ENCODE data around the gene KIF13A.

The KIF13A gene

DNA sequence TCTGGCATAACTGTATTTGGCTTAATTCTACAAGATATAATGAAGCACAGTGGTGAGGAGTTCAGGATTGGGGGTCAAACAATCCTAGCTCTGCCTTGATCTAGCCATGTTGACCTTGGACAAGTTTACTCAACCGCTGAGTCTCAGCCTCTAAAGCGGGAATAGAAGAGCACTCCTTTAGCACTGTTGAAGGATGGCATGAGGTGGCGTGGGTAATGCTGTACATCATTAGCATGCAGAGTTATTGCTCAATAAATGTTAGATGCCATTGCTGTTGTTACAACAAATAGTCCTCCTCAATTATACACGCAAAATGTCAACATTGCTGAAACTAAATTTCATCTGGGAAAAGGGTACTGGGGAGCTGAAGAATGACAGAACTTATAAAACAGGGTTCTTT lies 78.6 kb downstream of the KIF13A start:
- TF ChIP-seq POLR2AphosphoS5 (IDR thresholded peaks at IDR 0.05; ENCODE audit: borderline replicate concordance, low read depth, low read length) (no peak), FOXP2 (optimal IDR thresholded peaks at IDR 0.05; ENCODE audit: control extremely low read depth, extremely low read length, insufficient read depth) (no peak), EZH2 (IDR thresholded peaks at IDR 0.05) (no peak)
- no peaks in the 10 kb centered on the region for H3K36me3 ChIP-seq (ENCODE audit: insufficient read depth, low read length)
- H3K9ac ChIP-seq (ENCODE audit: insufficient read length): no peak overlapping the region
- no peak overlapping the region for H3K27ac ChIP-seq
- no peak overlapping the region for H3K4me3 ChIP-seq
- no peaks in the 10 kb centered on the region for H3K9me3 ChIP-seq (ENCODE audit: low read depth, low read length)
- DNase-seq (ENCODE audit: low read depth, low spot score): no peak

DNA sequence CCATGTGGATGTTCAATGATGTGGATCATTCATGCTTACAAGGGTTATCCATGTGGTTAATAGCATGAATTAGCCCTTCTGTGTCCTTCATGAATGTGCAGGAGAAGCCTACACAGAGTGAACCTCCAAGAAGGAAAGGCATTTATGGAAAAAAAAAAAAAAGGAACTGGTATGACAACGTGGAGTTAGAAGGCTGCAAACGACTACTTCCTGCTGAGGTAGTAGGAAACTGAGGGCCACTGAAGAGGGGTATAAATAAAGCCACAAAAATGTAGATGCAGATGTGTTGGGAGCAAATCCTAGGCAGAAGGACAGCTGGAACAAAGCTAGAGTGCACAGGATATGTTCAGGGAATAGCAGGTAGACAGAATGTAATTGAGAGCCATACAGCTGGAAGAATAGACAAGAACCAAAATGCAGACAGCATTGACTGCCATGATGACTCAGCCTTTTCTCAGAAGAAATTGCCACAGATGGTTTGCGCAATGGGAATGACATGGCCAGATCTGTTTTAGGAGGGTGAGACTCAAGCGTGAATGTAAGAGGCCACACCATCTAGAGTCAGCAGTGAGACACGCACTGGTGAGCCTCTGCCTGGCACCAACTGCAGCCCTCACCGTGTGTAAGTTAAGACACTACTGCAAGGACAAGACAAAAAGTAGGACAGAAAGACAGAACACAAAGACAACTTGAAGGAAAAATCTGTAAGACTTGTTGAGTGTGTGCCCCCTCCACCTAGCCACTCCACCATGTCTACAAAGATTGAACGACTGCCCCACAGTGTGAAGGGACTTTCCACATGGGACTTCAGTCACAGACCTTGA lies 79.8 kb downstream of the KIF13A start:
- peak; percentile 45; the same call in 1 of the 2 replicates for TF ChIP-seq POLR2AphosphoS5 (IDR thresholded peaks at IDR 0.05; ENCODE audit: borderline replicate concordance, low read depth, low read length)
- no peak for TF ChIP-seq EZH2 (IDR thresholded peaks at IDR 0.05)
- TF ChIP-seq FOXP2 (optimal IDR thresholded peaks at IDR 0.05; ENCODE audit: control extremely low read depth, extremely low read length, insufficient read depth): no peak
- peak overlapping the region; percentile 93 for H3K27ac ChIP-seq
- DNase-seq (ENCODE audit: low read depth, low spot score): peak; percentile 71
- peak overlapping the region; percentile 46 for H3K9ac ChIP-seq (ENCODE audit: insufficient read length)
- H3K4me3 ChIP-seq: peak overlapping the region; percentile 52
- no peaks in the 10 kb centered on the region for H3K36me3 ChIP-seq (ENCODE audit: insufficient read depth, low read length)
- no peaks in the 10 kb centered on the region for H3K9me3 ChIP-seq (ENCODE audit: low read depth, low read length)

DNA sequence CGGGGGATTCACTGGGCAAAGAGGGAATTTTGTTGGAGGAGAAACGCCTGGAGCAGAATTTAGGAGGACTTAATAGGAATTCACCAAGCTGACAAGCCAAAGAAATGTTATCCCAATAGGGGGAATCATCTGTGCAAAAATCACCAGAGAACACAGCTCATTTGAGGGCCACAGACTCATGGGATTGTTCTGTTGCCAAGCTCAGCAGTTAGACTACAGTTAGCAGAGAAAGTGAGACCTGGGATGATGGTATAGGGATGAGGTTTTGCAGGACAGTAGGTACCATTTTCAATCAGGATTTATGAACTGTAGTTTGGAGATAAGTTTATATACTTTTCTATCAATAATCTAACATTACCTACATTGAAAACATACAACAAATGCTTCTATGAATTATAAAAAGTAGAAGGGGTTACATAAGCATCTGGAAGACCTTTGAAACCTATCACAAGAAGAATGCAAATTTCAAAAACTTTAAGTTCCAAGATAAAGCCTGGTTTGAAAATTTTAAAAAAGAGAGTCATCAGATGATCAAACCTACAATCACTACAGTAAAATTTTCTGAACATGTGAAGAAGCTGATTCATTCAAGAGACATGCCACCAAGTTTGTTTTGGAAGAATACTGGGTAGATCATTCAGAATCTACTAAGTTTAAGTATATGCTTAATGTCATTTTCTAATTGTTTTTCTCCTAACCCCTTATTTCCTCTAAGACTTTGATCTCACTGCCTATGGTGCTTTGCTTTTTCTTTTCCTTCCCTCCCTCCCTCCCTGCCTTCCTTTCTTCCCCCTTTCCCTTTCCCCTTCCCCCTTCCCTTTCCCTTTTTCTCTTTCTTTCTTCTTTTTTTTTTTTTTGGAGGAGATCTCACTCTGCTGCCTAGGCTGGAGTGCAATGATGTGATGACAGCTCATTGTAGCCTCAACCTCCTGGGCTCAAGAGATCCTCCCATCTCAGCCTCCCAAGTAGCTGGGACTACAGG lies 81.5 kb downstream of the KIF13A start:
- Histone ChIP-seq H3K9ac (ENCODE audit: insufficient read length) (no peak overlapping the region), H3K4me3 (peak overlapping the region; percentile 65), H3K36me3 (ENCODE audit: insufficient read depth, low read length) (no peaks in the 10 kb centered on the region), H3K27ac (peak overlapping the region; percentile 93), H3K9me3 (ENCODE audit: low read depth, low read length) (no peaks in the 10 kb centered on the region)
- DNase-seq (ENCODE audit: low read depth, low spot score): peak; percentile 72
- no peak for TF ChIP-seq FOXP2 (optimal IDR thresholded peaks at IDR 0.05; ENCODE audit: control extremely low read depth, extremely low read length, insufficient read depth)
- no peak for TF ChIP-seq EZH2 (IDR thresholded peaks at IDR 0.05)
- no peak for TF ChIP-seq POLR2AphosphoS5 (IDR thresholded peaks at IDR 0.05; ENCODE audit: borderline replicate concordance, low read depth, low read length)

DNA sequence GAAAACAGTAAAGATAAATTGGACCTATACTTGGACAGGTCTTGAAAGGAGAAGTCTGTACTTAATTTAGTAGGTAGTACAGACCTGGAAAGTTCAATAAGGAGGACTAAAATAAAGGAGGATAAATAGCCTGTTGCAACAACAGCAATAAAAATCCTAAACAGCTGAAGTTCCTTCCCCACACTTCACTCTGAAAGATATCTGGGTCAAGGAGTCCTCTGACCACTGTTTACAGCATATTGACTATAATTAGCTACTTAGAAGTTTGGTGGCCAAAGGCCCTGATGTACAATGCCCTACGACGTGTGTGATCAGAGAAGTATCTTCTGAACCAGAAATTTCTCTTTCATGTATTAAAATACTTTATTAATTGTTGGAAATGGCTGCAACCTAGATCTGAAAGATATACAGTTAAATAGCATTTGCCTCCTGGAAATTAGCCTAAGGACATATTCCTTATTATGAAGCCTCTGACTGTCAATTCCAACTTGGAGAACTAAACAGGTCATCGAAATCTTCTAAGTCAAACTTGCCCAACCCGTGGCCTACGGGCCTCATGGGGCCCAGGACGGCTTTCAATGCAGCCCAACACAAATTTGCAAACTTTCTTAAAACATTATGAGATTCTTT lies 82.8 kb downstream of the KIF13A start:
- no peak for DNase-seq (ENCODE audit: low read depth, low spot score)
- no peak overlapping the region for H3K9ac ChIP-seq (ENCODE audit: insufficient read length)
- TF ChIP-seq POLR2AphosphoS5 (IDR thresholded peaks at IDR 0.05; ENCODE audit: borderline replicate concordance, low read depth, low read length) (no peak), EZH2 (IDR thresholded peaks at IDR 0.05) (no peak), FOXP2 (optimal IDR thresholded peaks at IDR 0.05; ENCODE audit: control extremely low read depth, extremely low read length, insufficient read depth) (no peak)
- H3K9me3 ChIP-seq (ENCODE audit: low read depth, low read length): no peaks in the 10 kb centered on the region
- peak overlapping the region; percentile 65 for H3K4me3 ChIP-seq
- H3K27ac ChIP-seq: peak overlapping the region; percentile 93
- H3K36me3 ChIP-seq (ENCODE audit: insufficient read depth, low read length): no peaks in the 10 kb centered on the region

DNA sequence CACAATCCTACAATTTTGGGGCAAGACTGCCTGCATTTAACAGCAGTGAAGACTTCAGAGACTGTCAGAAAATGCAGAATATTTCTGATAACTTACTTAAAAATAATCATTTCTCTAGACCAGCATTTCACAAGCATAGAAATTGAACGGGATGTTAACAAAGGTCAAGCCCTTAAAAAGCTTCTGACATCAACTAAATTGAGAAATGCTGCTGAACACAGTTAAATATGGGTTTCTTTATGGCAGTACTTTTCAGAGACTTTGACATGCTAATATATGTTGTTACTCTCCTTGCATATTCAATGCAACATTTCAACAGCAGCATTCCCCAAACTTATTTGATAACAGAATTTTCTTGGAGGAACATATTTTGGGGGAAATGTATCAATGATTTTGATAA lies 84.5 kb downstream of the KIF13A start:
- no peak overlapping the region for H3K9ac ChIP-seq (ENCODE audit: insufficient read length)

GRCh38 chr6:17901493-17901892 lies 85.9 kb downstream of the KIF13A start:
- no peak overlapping the region for H3K4me3 ChIP-seq
- no peak for TF ChIP-seq POLR2AphosphoS5 (IDR thresholded peaks at IDR 0.05; ENCODE audit: borderline replicate concordance, low read depth, low read length)
- TF ChIP-seq EZH2 (IDR thresholded peaks at IDR 0.05): no peak
- TF ChIP-seq FOXP2 (optimal IDR thresholded peaks at IDR 0.05; ENCODE audit: control extremely low read depth, extremely low read length, insufficient read depth): no peak
- no peak overlapping the region for H3K27ac ChIP-seq
- H3K9me3 ChIP-seq (ENCODE audit: low read depth, low read length): no peaks in the 10 kb centered on the region
- no peak for DNase-seq (ENCODE audit: low read depth, low spot score)
- H3K36me3 ChIP-seq (ENCODE audit: insufficient read depth, low read length): no peaks in the 10 kb centered on the region; the same call in 1 of the 2 replicates
- no peak overlapping the region for H3K9ac ChIP-seq (ENCODE audit: insufficient read length)

More for the DNA sequence above, 84.5 kb downstream of the KIF13A start:
- Histone ChIP-seq H3K4me3 (no peak overlapping the region), H3K36me3 (ENCODE audit: insufficient read depth, low read length) (no peaks in the 10 kb centered on the region), H3K27ac (no peak overlapping the region), H3K9me3 (ENCODE audit: low read depth, low read length) (no peaks in the 10 kb centered on the region)
- TF ChIP-seq EZH2 (IDR thresholded peaks at IDR 0.05) (no peak), FOXP2 (optimal IDR thresholded peaks at IDR 0.05; ENCODE audit: control extremely low read depth, extremely low read length, insufficient read depth) (no peak), POLR2AphosphoS5 (IDR thresholded peaks at IDR 0.05; ENCODE audit: borderline replicate concordance, low read depth, low read length) (no peak)
- no peak for DNase-seq (ENCODE audit: low read depth, low spot score)

GRCh38 chr6:17900011-17900410 lies 87.4 kb downstream of the KIF13A start:
- no peak overlapping the region for H3K27ac ChIP-seq
- no peak overlapping the region for H3K9ac ChIP-seq (ENCODE audit: insufficient read length)
- TF ChIP-seq POLR2AphosphoS5 (IDR thresholded peaks at IDR 0.05; ENCODE audit: borderline replicate concordance, low read depth, low read length): no peak
- TF ChIP-seq FOXP2 (optimal IDR thresholded peaks at IDR 0.05; ENCODE audit: control extremely low read depth, extremely low read length, insufficient read depth): no peak
- no peak overlapping the region for H3K4me3 ChIP-seq
- no peaks in the 10 kb centered on the region; the same call in 1 of the 2 replicates for H3K36me3 ChIP-seq (ENCODE audit: insufficient read depth, low read length)
- peaks cover 10% of the 10 kb centered on the region for H3K9me3 ChIP-seq (ENCODE audit: low read depth, low read length)
- no peak for DNase-seq (ENCODE audit: low read depth, low spot score)

All from SK-N-MC (cell line).